IMR-90 (cell line): Measurements from ENCODE around the gene MAGED4. TPM values are rescaled to one million over a fixed set of nuclear protein-coding genes. Genes with fewer than 3 reads are reported as not detected.

ENCODE experiments used
- ATAC-seq: fragments of 200-7000 bp; cut with Tn5 transposase; 2 replicates; pipeline ENCODE4 v1.9.1; 2020; ENCODE audit warnings: low read depth, mild to moderate bottlenecking, moderate library complexity
- BruUV-seq: library from RNA; stranded (reverse); fragments of 400-500 nt; replicated peaks from 2 replicates; lab custom pipeline; 2021; lab: Mats Ljungman, UMichigan
- CTCF ChIA-PET: fragments of 300-600 bp; formaldehyde crosslinking; extraction: SDS; loops from one replicate; lab custom pipeline; 2021; ENCODE audit warnings: antibody characterized with exemption; lab: Yijun Ruan, JAX
- POLR2A ChIA-PET: fragments of 300-600 bp; sonication (Branson Sonifier 250); formaldehyde crosslinking; loops from one replicate; lab custom pipeline; 2022; ENCODE audit warnings: antibody characterized with exemption; ENCODE audit not compliant: unreplicated experiment; lab: Charles Lee
- DNase-seq: peaks from one replicate; pipeline ENCODE4 v3.0.0; 2013
- H2AFZ ChIP-seq: replicated peaks from 2 replicates; pipeline ENCODE3; 2013; ENCODE audit warnings: low read length, mild to moderate bottlenecking; ENCODE audit not compliant: poor library complexity
- H2AK5ac ChIP-seq: 2 replicates; pipeline ENCODE4 v1.6.1; 2013; ENCODE audit warnings: low read depth, low read length, inconsistent platforms
- H2AK9ac ChIP-seq: replicated peaks from 2 replicates; pipeline ENCODE3; 2013; ENCODE audit warnings: mild to moderate bottlenecking, low read depth, low read length, moderate library complexity; ENCODE audit not compliant: poor library complexity
- H2BK120ac ChIP-seq: 2 replicates; pipeline ENCODE4 v1.6.1; 2013; ENCODE audit warnings: low read depth, low read length, inconsistent platforms
- H2BK15ac ChIP-seq: 3 replicates; pipeline ENCODE4 v1.6.1; 2013; ENCODE audit warnings: low read depth, low read length, inconsistent platforms
- H2BK20ac ChIP-seq: 2 replicates; pipeline ENCODE4 v1.6.1; 2013; ENCODE audit warnings: low read depth, mild to moderate bottlenecking, inconsistent platforms, low read length, moderate library complexity
- H2BK5ac ChIP-seq: 2 replicates; pipeline ENCODE4 v1.6.1; 2013; ENCODE audit warnings: mild to moderate bottlenecking, low read depth, low read length, inconsistent platforms; ENCODE audit not compliant: poor library complexity, severe bottlenecking
- H3K14ac ChIP-seq: replicated peaks from 2 replicates; pipeline ENCODE4 v1.6.1; 2013; ENCODE audit warnings: low read depth, low read length, inconsistent platforms
- H3K18ac ChIP-seq: 2 replicates; pipeline ENCODE4 v1.6.1; 2013; ENCODE audit warnings: low read depth, low read length, control low read depth
- H3K23ac ChIP-seq: 2 replicates; pipeline ENCODE4 v1.6.1; 2013; ENCODE audit warnings: low read depth, low read length, inconsistent platforms
- H3K27ac ChIP-seq: 2 replicates; pipeline ENCODE4 v1.5.1; 2013; ENCODE audit warnings: mild to moderate bottlenecking, control low read depth, low read length; ENCODE audit not compliant: insufficient read depth
- H3K27me3 ChIP-seq: 2 replicates; pipeline ENCODE4 v1.6.1; 2013; ENCODE audit warnings: low read length; ENCODE audit not compliant: control insufficient read depth, insufficient read depth
- H3K36me3 ChIP-seq: 2 replicates; pipeline ENCODE4 v1.6.1; 2013; ENCODE audit warnings: low read length, mixed read lengths; ENCODE audit not compliant: control insufficient read depth, insufficient read depth
- H3K4ac ChIP-seq: 2 replicates; pipeline ENCODE4 v1.6.1; 2013; ENCODE audit warnings: low read depth, low read length, inconsistent platforms
- H3K4me1 ChIP-seq: 2 replicates; pipeline ENCODE4 v1.6.1; 2013; ENCODE audit warnings: low read length, mixed read lengths; ENCODE audit not compliant: control insufficient read depth, insufficient read depth
- H3K4me2 ChIP-seq: 2 replicates; pipeline ENCODE4 v1.6.1; 2013; ENCODE audit warnings: low read depth, mild to moderate bottlenecking, control low read depth, low read length, moderate library complexity
- H3K4me3 ChIP-seq: 2 replicates; pipeline ENCODE4 v1.5.1; 2013; ENCODE audit warnings: low read depth, mild to moderate bottlenecking, control low read depth, low read length, moderate library complexity; ENCODE audit not compliant: insufficient read depth
- H3K56ac ChIP-seq: 2 replicates; pipeline ENCODE4 v1.6.1; 2013; ENCODE audit warnings: low read length, inconsistent platforms; ENCODE audit not compliant: insufficient read depth; ENCODE audit errors: extremely low read depth
- H3K79me1 ChIP-seq, 2 experiments: 2 replicates each; pipeline ENCODE4 v1.6.1; 2013; ENCODE audit warnings: low read length in 2 of 2, inconsistent platforms in 1 of 2, low read depth in 1 of 2
- H3K9ac ChIP-seq: 2 replicates; pipeline ENCODE4 v1.6.1; 2013; ENCODE audit warnings: low read depth, low read length, control low read depth
- H3K9me1 ChIP-seq: 2 replicates; pipeline ENCODE4 v1.6.1; 2013; ENCODE audit warnings: low read length, inconsistent platforms; ENCODE audit not compliant: insufficient read depth
- H3K9me3 ChIP-seq: 2 replicates; pipeline ENCODE4 v1.6.1; 2013; ENCODE audit warnings: low read length; ENCODE audit not compliant: control insufficient read depth, insufficient read depth
- H4K20me1 ChIP-seq: 2 replicates; pipeline ENCODE4 v1.6.1; 2013; ENCODE audit warnings: low read length, inconsistent platforms; ENCODE audit not compliant: insufficient read depth
- H4K5ac ChIP-seq: 2 replicates; pipeline ENCODE4 v1.6.1; 2013; ENCODE audit warnings: mild to moderate bottlenecking, low read depth, low read length, control low read depth
- H4K8ac ChIP-seq, 2 experiments: 2 replicates each; pipeline ENCODE4 v1.6.1; 2013; ENCODE audit warnings: low read depth in 2 of 2, low read length in 2 of 2, control low read depth in 1 of 2, inconsistent platforms in 1 of 2
- H4K91ac ChIP-seq: 2 replicates; pipeline ENCODE4 v1.6.1; 2013; ENCODE audit warnings: low read depth, low read length, inconsistent platforms; ENCODE audit not compliant: insufficient read depth
- CEBPB ChIP-seq: IDR thresholded peaks from 2 replicates; pipeline ENCODE4 v1.6.1; 2012; ENCODE audit warnings: low read depth, low read length, improper control_type of control experiment
- CHD1 ChIP-seq: IDR thresholded peaks from 2 replicates; pipeline ENCODE4 v1.6.1; 2012; ENCODE audit warnings: low read depth, low read length, improper control_type of control experiment
- FOS ChIP-seq: fragments of 150-350 bp; IDR thresholded peaks from 2 replicates; pipeline ENCODE4 v1.6.1; 2016; ENCODE audit warnings: low read depth, low read length
- MAFK ChIP-seq: IDR thresholded peaks from 2 replicates; pipeline ENCODE4 v1.6.1; 2012; ENCODE audit warnings: low read depth, low read length, improper control_type of control experiment
- MAZ ChIP-seq: IDR thresholded peaks from 2 replicates; pipeline ENCODE4 v1.6.1; 2012; ENCODE audit warnings: low read depth, mild to moderate bottlenecking, low read length, improper control_type of control experiment, moderate library complexity, borderline replicate concordance
- MXI1 ChIP-seq: IDR thresholded peaks from 2 replicates; pipeline ENCODE4 v1.6.1; 2012; ENCODE audit warnings: low read depth, mild to moderate bottlenecking, low read length, moderate library complexity, borderline replicate concordance
- NFE2L2 ChIP-seq: fragments of 150-350 bp; IDR thresholded peaks from 2 replicates; pipeline ENCODE4 v1.6.1; 2016; ENCODE audit warnings: low read depth, mild to moderate bottlenecking, low read length
- RAD21 ChIP-seq: IDR thresholded peaks from 2 replicates; pipeline ENCODE4 v1.6.1; 2012; ENCODE audit warnings: low read length, improper control_type of control experiment
- RCOR1 ChIP-seq: IDR thresholded peaks from 2 replicates; pipeline ENCODE4 v1.6.1; 2012; ENCODE audit warnings: mild to moderate bottlenecking, low read length, improper control_type of control experiment; ENCODE audit not compliant: insufficient replicate concordance
- RFX5 ChIP-seq: IDR thresholded peaks from 2 replicates; pipeline ENCODE4 v1.8.0; 2012; ENCODE audit warnings: low read depth, mild to moderate bottlenecking, low read length, moderate library complexity
- SMC3 ChIP-seq: fragments of 150-350 bp; IDR thresholded peaks from 2 replicates; pipeline ENCODE4 v1.6.1; 2016; ENCODE audit warnings: low read depth, mild to moderate bottlenecking, antibody characterized with exemption, low read length, moderate library complexity
- WGBS, 2 experiments: methylation state at CpG; one replicate each; pipeline versions ENCODE4 v1.1.5 to v1.1.7; 2013; ENCODE audit warnings: missing lambda C conversion rate in 2 of 2; ENCODE audit not compliant: insufficient read length in 1 of 2; ENCODE audit errors: extremely low coverage in 2 of 2; 5-methylcytosine and 5-hydroxymethylcytosine counted together
- dilution Hi-C: fragments of 300-500 bp; cut with HindIII; formaldehyde crosslinking; loops from one replicate; pipeline ENCODE4 v1.14.3; 2018; ENCODE audit warnings: low sequenced_read_pairs; ENCODE audit not compliant: unreplicated experiment
- in situ Hi-C: fragments of 300-500 bp; cut with MboI; formaldehyde crosslinking; loops from 3 replicates; pipeline ENCODE4 v1.14.3; 2019; ENCODE audit warnings: low sequenced_read_pairs, inconsistent platforms, mixed read lengths
- intact Hi-C: fragments of 100-400 bp; cut with micrococcal nuclease; formaldehyde crosslinking; loops from 2 replicates; pipeline ENCODE4 v1.10.0; 2022
- polyA plus RNA-seq, 3 experiments: library from polyadenylated mRNA; depleted of rRNA; stranded (reverse); fragments of >200 nt; gene quantifications; 2 replicates each; pipeline ENCODE4 v1.2.3, GENCODE V29; 2012; ENCODE audit warnings: low replicate concordance in 1 of 3
- total RNA-seq: library from RNA; depleted of rRNA; stranded (reverse); fragments of >200 nt; gene quantifications from 2 replicates; pipeline ENCODE4 v1.2.3, GENCODE V29; 2012
- TF ChIP-seq, protein P1 (sequence below): fragments of 150-350 bp; IDR thresholded peaks from 2 replicates; pipeline ENCODE4 v1.6.1; 2017; ENCODE audit warnings: mild to moderate bottlenecking, antibody characterized with exemption, low read length, low read depth
- TF ChIP-seq, protein P2 (sequence below): conservative IDR thresholded peaks from 2 replicates; pipeline ENCODE4 v1.5.1; 2012; ENCODE audit warnings: mild to moderate bottlenecking, low read depth, low read length, improper control_type of control experiment
- TF ChIP-seq, protein P3 (sequence below): fragments of 150-350 bp; IDR thresholded peaks from 2 replicates; pipeline ENCODE4 v1.6.1; 2016; ENCODE audit warnings: low read depth, mild to moderate bottlenecking, low read length, moderate library complexity, borderline replicate concordance

The MAGED4 gene
- total and polyA plus RNA-seq, 2 of the 4 experiments (the other 2 are of a cell fraction), result 9.9 to 51.7 TPM

DNA sequence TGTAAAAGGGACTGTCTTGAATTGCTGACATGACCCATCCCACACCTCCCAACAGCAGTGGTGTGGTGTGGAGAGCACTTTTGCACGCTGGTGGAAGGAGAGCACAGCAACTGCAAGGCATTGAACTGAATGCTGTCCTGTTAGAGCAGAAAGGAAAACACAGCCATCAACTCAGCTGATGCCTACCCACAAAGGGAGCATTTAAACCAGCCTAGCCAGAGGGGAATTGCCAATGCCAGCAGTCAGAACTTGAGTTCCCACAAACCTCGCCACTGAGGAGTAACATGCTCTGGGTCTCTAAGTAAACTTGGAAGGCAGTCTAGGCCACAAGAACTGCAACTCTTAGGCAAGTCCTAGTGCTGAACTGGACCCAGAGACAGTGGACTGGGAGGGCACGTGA lies 31.9 kb downstream of the MAGED4 start:
- intact Hi-C loops (no loop called here), in situ Hi-C loops (no loop called here), dilution Hi-C loops (no loop called here)
- Histone ChIP-seq H2BK20ac (no peak overlapping the region), H3K27me3 (peaks cover 2% of the 10 kb centered on the region; the same call in 1 of the 2 replicates), H3K4me3 (no peak overlapping the region), H3K9me3 (no peaks in the 10 kb centered on the region), H2AK9ac (no peak overlapping the region), H3K18ac (no peak overlapping the region), H3K56ac (no peak overlapping the region), H3K36me3 (no peaks in the 10 kb centered on the region), H2BK5ac (no peak overlapping the region), H3K23ac (no peak overlapping the region), H4K5ac (no peak overlapping the region), H3K79me1 (no peaks in the 10 kb centered on the region), H3K4me2 (no peak overlapping the region), H3K9me1 (no peaks in the 10 kb centered on the region), H2AK5ac (no peak overlapping the region), H3K9ac (no peak overlapping the region), H2BK15ac (no peak overlapping the region), H3K27ac (no peak overlapping the region), H2BK120ac (no peak overlapping the region), H4K20me1 (no peaks in the 10 kb centered on the region), H3K4me1 (no peaks in the 10 kb centered on the region), H3K4ac (no peak overlapping the region), H4K91ac (no peak overlapping the region), H4K8ac (no peak overlapping the region), H3K14ac (no peak overlapping the region), H2AFZ (no peak overlapping the region)
- CTCF ChIA-PET, result no interaction called here
- 50% methylated on average over 1 of the region's 3 CpGs; no CpG with 5 or more reads in 1 of the 2 experiments for WGBS, 2 experiments
- TF ChIP-seq NFE2L2 (no peak), RCOR1 (no peak), CEBPB (no peak), MXI1 (no peak), SMC3 (no peak), RFX5 (no peak), MAFK (no peak), MAZ (no peak), CHD1 (no peak), RAD21 (no peak), FOS (no peak)
- TF ChIP-seq, protein P1, sequence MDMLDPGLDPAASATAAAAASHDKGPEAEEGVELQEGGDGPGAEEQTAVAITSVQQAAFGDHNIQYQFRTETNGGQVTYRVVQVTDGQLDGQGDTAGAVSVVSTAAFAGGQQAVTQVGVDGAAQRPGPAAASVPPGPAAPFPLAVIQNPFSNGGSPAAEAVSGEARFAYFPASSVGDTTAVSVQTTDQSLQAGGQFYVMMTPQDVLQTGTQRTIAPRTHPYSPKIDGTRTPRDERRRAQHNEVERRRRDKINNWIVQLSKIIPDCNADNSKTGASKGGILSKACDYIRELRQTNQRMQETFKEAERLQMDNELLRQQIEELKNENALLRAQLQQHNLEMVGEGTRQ, result no peak
- TF ChIP-seq, protein P2, sequence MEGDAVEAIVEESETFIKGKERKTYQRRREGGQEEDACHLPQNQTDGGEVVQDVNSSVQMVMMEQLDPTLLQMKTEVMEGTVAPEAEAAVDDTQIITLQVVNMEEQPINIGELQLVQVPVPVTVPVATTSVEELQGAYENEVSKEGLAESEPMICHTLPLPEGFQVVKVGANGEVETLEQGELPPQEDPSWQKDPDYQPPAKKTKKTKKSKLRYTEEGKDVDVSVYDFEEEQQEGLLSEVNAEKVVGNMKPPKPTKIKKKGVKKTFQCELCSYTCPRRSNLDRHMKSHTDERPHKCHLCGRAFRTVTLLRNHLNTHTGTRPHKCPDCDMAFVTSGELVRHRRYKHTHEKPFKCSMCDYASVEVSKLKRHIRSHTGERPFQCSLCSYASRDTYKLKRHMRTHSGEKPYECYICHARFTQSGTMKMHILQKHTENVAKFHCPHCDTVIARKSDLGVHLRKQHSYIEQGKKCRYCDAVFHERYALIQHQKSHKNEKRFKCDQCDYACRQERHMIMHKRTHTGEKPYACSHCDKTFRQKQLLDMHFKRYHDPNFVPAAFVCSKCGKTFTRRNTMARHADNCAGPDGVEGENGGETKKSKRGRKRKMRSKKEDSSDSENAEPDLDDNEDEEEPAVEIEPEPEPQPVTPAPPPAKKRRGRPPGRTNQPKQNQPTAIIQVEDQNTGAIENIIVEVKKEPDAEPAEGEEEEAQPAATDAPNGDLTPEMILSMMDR, result no peak
- TF ChIP-seq, protein P3, sequence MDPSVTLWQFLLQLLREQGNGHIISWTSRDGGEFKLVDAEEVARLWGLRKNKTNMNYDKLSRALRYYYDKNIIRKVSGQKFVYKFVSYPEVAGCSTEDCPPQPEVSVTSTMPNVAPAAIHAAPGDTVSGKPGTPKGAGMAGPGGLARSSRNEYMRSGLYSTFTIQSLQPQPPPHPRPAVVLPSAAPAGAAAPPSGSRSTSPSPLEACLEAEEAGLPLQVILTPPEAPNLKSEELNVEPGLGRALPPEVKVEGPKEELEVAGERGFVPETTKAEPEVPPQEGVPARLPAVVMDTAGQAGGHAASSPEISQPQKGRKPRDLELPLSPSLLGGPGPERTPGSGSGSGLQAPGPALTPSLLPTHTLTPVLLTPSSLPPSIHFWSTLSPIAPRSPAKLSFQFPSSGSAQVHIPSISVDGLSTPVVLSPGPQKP, result no peak
- ATAC-seq (no peak), DNase-seq (no peak)
- POLR2A ChIA-PET, result no interaction called here
- no TSS peak for BruUV-seq
